OCI-LY3 (cell line): ENCODE results near the gene OPRL1.

ENCODE experiments used
- H2AFZ ChIP-seq: fragments of 200-600, 300-600 bp; shearing (Covaris generic); 2 replicates; pipeline ENCODE4 v1.6.0; 2014; ENCODE audit warnings: antibody characterized with exemption, low read depth, low read length
- H3K27ac ChIP-seq: fragments of 200-600, 300-600 bp; sonication (generic); 2 replicates; pipeline ENCODE4 v1.5.1; 2014; ENCODE audit warnings: mild to moderate bottlenecking, low read length, moderate library complexity, mixed read lengths
- H3K27me3 ChIP-seq: fragments of 200-600, 300-600 bp; sonication (generic); 2 replicates; pipeline ENCODE4 v1.6.1; 2014; ENCODE audit warnings: low read depth, low read length, mixed read lengths
- H3K36me3 ChIP-seq: fragments of 200-600, 300-600 bp; sonication (generic); replicated peaks from 2 replicates; pipeline ENCODE3; 2014; ENCODE audit warnings: low read depth, low read length, mixed read lengths
- H3K4me1 ChIP-seq: fragments of 300-600, 200-600 bp; sonication (generic); 2 replicates; pipeline ENCODE4 v1.6.1; 2014; ENCODE audit warnings: low read length, mixed read lengths
- H3K4me2 ChIP-seq: fragments of 200-600, 300-600 bp; sonication (generic); 2 replicates; pipeline ENCODE4 v1.6.1; 2014; ENCODE audit warnings: low read length, mixed read lengths
- H3K4me3 ChIP-seq: fragments of 300-600, 200-600 bp; sonication (generic); 2 replicates; pipeline ENCODE4 v1.5.1; 2014; ENCODE audit warnings: antibody characterized with exemption, mild to moderate bottlenecking, low read length, moderate library complexity
- H3K79me2 ChIP-seq: fragments of 300-600, 200-600 bp; shearing (Covaris generic); 2 replicates; pipeline ENCODE4 v1.6.1; 2014; ENCODE audit warnings: mild to moderate bottlenecking, low read length, mixed read lengths
- H3K9ac ChIP-seq: fragments of 300-600, 200-600 bp; shearing (Covaris generic); 2 replicates; pipeline ENCODE4 v1.6.0; 2014; ENCODE audit warnings: mild to moderate bottlenecking, low read length, moderate library complexity
- H3K9me3 ChIP-seq: fragments of 200-600, 300-600 bp; shearing (Covaris generic); 2 replicates; pipeline ENCODE4 v1.6.1; 2014; ENCODE audit warnings: low read length, mixed read lengths; ENCODE audit not compliant: insufficient read depth
- H4K20me1 ChIP-seq: fragments of 200-600, 300-600 bp; sonication (generic); 2 replicates; pipeline ENCODE4 v1.6.1; 2016; ENCODE audit warnings: low read length, mixed read lengths; ENCODE audit not compliant: insufficient read depth
- CTCF ChIP-seq: fragments of 200-600, 300-600 bp; sonication (generic); IDR thresholded peaks from 2 replicates; pipeline ENCODE4 v1.5.1; 2014; ENCODE audit warnings: antibody characterized with exemption, low read length, low read depth
- EZH2phosphoT487 ChIP-seq: fragments of 200-600 bp; shearing (Covaris generic); IDR thresholded peaks from 2 replicates; pipeline ENCODE4 v1.6.1; 2018; ENCODE audit warnings: antibody characterized with exemption, mixed run types, low read depth

The OPRL1 gene

GRCh38 chr20:64072498-64073063 is 7.3 kb upstream of the OPRL1 start:
- Histone ChIP-seq H2AFZ (no peak overlapping the region), H3K4me1 (peaks cover 16% of the 10 kb centered on the region), H3K36me3 (peaks cover 19% of the 10 kb centered on the region), H3K9ac (no peak overlapping the region), H3K27ac (no peak overlapping the region), H3K9me3 (no peaks in the 10 kb centered on the region), H3K4me2 (no peak overlapping the region), H3K4me3 (no peak overlapping the region), H3K27me3 (no peaks in the 10 kb centered on the region), H3K79me2 (peaks cover 16% of the 10 kb centered on the region), H4K20me1 (no peaks in the 10 kb centered on the region)
- TF ChIP-seq EZH2phosphoT487 = no peak
- no peak for TF ChIP-seq CTCF

GRCh38 chr20:64073476-64074183 is 6.3 kb upstream of the OPRL1 start:
- no peaks in the 10 kb centered on the region for H4K20me1 ChIP-seq
- peaks cover 25% of the 10 kb centered on the region for H3K4me1 ChIP-seq
- peaks cover 19% of the 10 kb centered on the region for H3K36me3 ChIP-seq
- no peaks in the 10 kb centered on the region for H3K27me3 ChIP-seq
- no peaks in the 10 kb centered on the region for H3K9me3 ChIP-seq
- TF ChIP-seq CTCF (no peak), EZH2phosphoT487 (no peak)
- no peak overlapping the region for H3K9ac ChIP-seq
- no peak overlapping the region for H3K4me2 ChIP-seq
- H2AFZ ChIP-seq = no peak overlapping the region
- peaks cover 27% of the 10 kb centered on the region for H3K79me2 ChIP-seq
- H3K4me3 ChIP-seq = no peak overlapping the region
- no peak overlapping the region for H3K27ac ChIP-seq

GRCh38 chr20:64074184-64074789 is 5.6 kb upstream of the OPRL1 start:
- Histone ChIP-seq H3K27me3 (no peaks in the 10 kb centered on the region), H3K36me3 (peaks cover 19% of the 10 kb centered on the region), H2AFZ (no peak overlapping the region), H3K9ac (no peak overlapping the region), H3K4me1 (peaks cover 25% of the 10 kb centered on the region), H3K4me3 (no peak overlapping the region), H3K27ac (no peak overlapping the region), H3K9me3 (no peaks in the 10 kb centered on the region), H4K20me1 (no peaks in the 10 kb centered on the region), H3K79me2 (peaks cover 34% of the 10 kb centered on the region), H3K4me2 (no peak overlapping the region)
- TF ChIP-seq CTCF (no peak), EZH2phosphoT487 (no peak)

DNA sequence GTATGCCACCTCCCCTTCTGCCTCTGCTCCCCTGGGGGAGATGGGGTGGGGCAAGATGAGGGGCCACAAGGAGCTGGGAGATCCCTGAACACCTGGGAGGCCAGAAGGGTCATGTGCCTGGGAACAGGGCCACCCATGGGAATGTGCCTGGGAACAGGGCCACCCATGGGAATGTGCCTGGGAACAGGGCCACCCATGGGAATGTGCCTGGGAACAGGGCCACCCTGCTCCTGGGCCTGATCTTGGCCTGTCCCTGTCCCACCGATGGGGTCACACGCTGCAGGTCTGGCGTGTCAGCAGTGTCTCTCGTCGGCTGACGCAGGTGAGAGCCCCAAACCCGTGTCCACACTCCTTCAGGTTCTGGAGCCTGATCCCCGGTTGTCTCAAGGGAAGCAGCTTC is 4.9 kb upstream of the OPRL1 start:
- peaks cover 25% of the 10 kb centered on the region for H3K4me1 ChIP-seq
- H3K9ac ChIP-seq = no peak overlapping the region
- H3K36me3 ChIP-seq = peaks cover 19% of the 10 kb centered on the region
- H3K27ac ChIP-seq = no peak overlapping the region
- no peak overlapping the region for H2AFZ ChIP-seq
- H4K20me1 ChIP-seq = no peaks in the 10 kb centered on the region
- peaks cover 34% of the 10 kb centered on the region for H3K79me2 ChIP-seq
- no peak overlapping the region for H3K4me3 ChIP-seq
- TF ChIP-seq CTCF = no peak
- TF ChIP-seq EZH2phosphoT487 = no peak
- H3K27me3 ChIP-seq = no peaks in the 10 kb centered on the region
- H3K9me3 ChIP-seq = no peaks in the 10 kb centered on the region
- H3K4me2 ChIP-seq = no peak overlapping the region
